Heart right ventricle (tissue), 16 donors: ENCODE data around the gene CATSPERZ. TPM values are rescaled to one million over a fixed set of nuclear protein-coding genes. Genes with fewer than 3 reads are reported as not detected.

Source experiments
- ATAC-seq, 8 donors: fragments of 200-7000 bp; cut with Tn5 transposase; one replicate each; pipeline ENCODE4 v1.9.1; 2020; ENCODE audit warnings: mild to moderate bottlenecking in 8 of 8, moderate library complexity in 8 of 8, moderate number of reproducible peaks in 1 of 8
- DNase-seq, 2 donors: peaks; one replicate each; pipeline ENCODE4 v3.0.0-alpha.2; 2020
- H3K27ac ChIP-seq, 10 donors: fragments of 200-600 bp; sonication (generic) in 2 of 10; one replicate each; pipeline versions ENCODE4 v1.5.0 to v1.8.0; 2020 to 2022; ENCODE audit warnings: mild to moderate bottlenecking in 3 of 10
- H3K27me3 ChIP-seq, 7 donors: fragments of 200-600 bp; one replicate each; pipeline ENCODE4 v1.8.0; 2021 to 2022; ENCODE audit warnings: mild to moderate bottlenecking in 2 of 7
- H3K36me3 ChIP-seq, 9 donors: fragments of 200-600 bp; sonication (generic) in 1 of 9; one replicate each; pipeline versions ENCODE4 v1.5.0 to v1.8.0; 2020 to 2022; ENCODE audit warnings: mild to moderate bottlenecking in 2 of 9
- H3K4me1 ChIP-seq, 9 donors: fragments of 200-600 bp; sonication (generic) in 1 of 9; one replicate each; pipeline versions ENCODE4 v1.5.0 to v1.8.0; 2020 to 2022; ENCODE audit warnings: mild to moderate bottlenecking in 4 of 9
- H3K4me3 ChIP-seq, 10 donors: fragments of 200-600 bp; sonication (generic) in 2 of 10; one replicate each; pipeline versions ENCODE4 v1.5.0 to v1.8.0; 2020 to 2022; ENCODE audit warnings: mild to moderate bottlenecking in 7 of 10, moderate library complexity in 2 of 10
- H3K9me3 ChIP-seq, 11 donors: fragments of 200-600 bp in 10 of 11; sonication (generic) in 2 of 11; one replicate each; pipeline versions ENCODE4 v1.5.0 to v1.8.0; 2013 to 2022; ENCODE audit warnings: mild to moderate bottlenecking in 2 of 11, control low read depth in 1 of 11, moderate library complexity in 1 of 11
- CTCF ChIP-seq, 9 donors: fragments of 200-600 bp; sonication (generic) in 2 of 9; IDR thresholded peaks; one replicate each; pipeline versions ENCODE4 v1.5.0 to v1.8.0; 2021 to 2022; ENCODE audit warnings: antibody characterized with exemption in 9 of 9, mild to moderate bottlenecking in 5 of 9, moderate library complexity in 1 of 9
- WGBS, 2 donors: extraction: QIAGEN DNeasy Blood & Tissue Kit; methylation state at CpG; one replicate each; pipeline ENCODE4 v1.1.7; 2013; ENCODE audit warnings: inconsistent platforms in 1 of 2; 5-methylcytosine and 5-hydroxymethylcytosine counted together
- intact Hi-C, 10 donors: fragments of 100-400 bp; cut with DNase I; formaldehyde crosslinking; loops; one replicate each; pipeline versions ENCODE4 v1.11.1 to v1.14.2; 2022
- polyA plus RNA-seq, 2 donors: library from polyadenylated mRNA; stranded (reverse); fragments of 200-250 nt; gene quantifications; one replicate each; pipeline ENCODE4 v1.2.3, GENCODE V29; 2013
- total RNA-seq, 10 donors: library from RNA; stranded (reverse); fragmentation: NEBNext Ultra II Directional in 3 of 10; extraction: Animal tissue kit (Norgen Biotek cat#: 25700) in 3 of 10; gene quantifications; one replicate each; pipeline versions ENCODE4 v1.2.1 to v1.2.4, GENCODE V29; 2021 to 2023
- donor health status: Arrhythmogenic right ventricular cardiomyopathy.
- donor health status: ischemic (EF 13 %, LVEDD 7.1; RV severe dilation, severe dysfunction).
- donor health status: healthy with polysubstance abuse.
- donor health status: DM: no; HTN: yes; CAD: no.
- donor health status: DM: no; HTN: no; CAD: no.
- donor health status: ischemic (EF 25% LVEDD 6.9; RV normal size, moderate dysfunction).
- donor health status: ischemic (EF 25% LVEDD 5.7; RV mildly dilated, moderate dysfunction).
- donor health status: healthy.
- donor health status: DM: yes; HTN: yes; CAD: no.
- donor health status: Ischemic cardiomyopathy.
- donor health status: ischemic (EF 35%, LVEDD 5.7; RV mildly dilated, moderate dysfunction).
- donor health status: nonischemic (EF 11% LVEDD 7.7; RV severe dilation, severe dysfunction).
- donor health status: DM: yes; HTN: yes; CAD: no.
- donor health status: PGD.
- donor health status: ischemic (EF 29% LVEDD 5.4; RV normal size, mild dysfunction).
- donor health status: nonischemic (EF 23%, LVEDD 6.1; RV moderate dilation, normal function).

CATSPERZ gene
- total and polyA plus RNA-seq, 12 donors = 0.10 TPM; not detected in 11

- H3K36me3 ChIP-seq = peaks cover 0 to 68% (median 23%) of the 10 kb centered on the region in 9 donors
- H3K9me3 ChIP-seq = no peaks in the 10 kb centered on the region
- DNase-seq = peak in 1 of 2 donors; percentile 15
- WGBS, 2 donors = 94 to 96% methylated on average over 35 of the region's 35 CpGs
- intact Hi-C loops = loop anchor here in 3 of 10 donors (2.0 kb wide), 2 partner anchors 13 to 15 kb away; partner anchors contain the start of gene PLCB3 (in 1 of the 3)
- no peak overlapping the region for H3K4me3 ChIP-seq
- peaks cover 18 to 33% (median 24%) of the 10 kb centered on the region in 9 donors for H3K4me1 ChIP-seq
- no peak overlapping the region for H3K27ac ChIP-seq
- TF ChIP-seq CTCF (IDR thresholded peaks at IDR 0.05) = no peak
- ATAC-seq = no peak
- no peaks in the 10 kb centered on the region for H3K27me3 ChIP-seq
These were observed 34.7 kb upstream of the CATSPERZ start for GRCh38 chr11:64265176-64266160.

- no peak for TF ChIP-seq CTCF (IDR thresholded peaks at IDR 0.05)
- peak in 1 of 2 donors; percentile 9 for DNase-seq
- intact Hi-C loops = loop anchor here in 3 of 10 donors (2.0 kb wide), 2 partner anchors 14 to 16 kb away; partner anchors contain the start of gene PLCB3 (in 1 of the 3)
- peak overlapping the region in 3 of 10 donors; percentile 95 to 99 (median 99) for H3K27ac ChIP-seq
- no peaks in the 10 kb centered on the region for H3K27me3 ChIP-seq
- peaks cover 18 to 33% (median 24%) of the 10 kb centered on the region in 9 donors for H3K4me1 ChIP-seq
- 91 to 92% methylated on average over 15 of the region's 15 CpGs for WGBS, 2 donors
- no peak for ATAC-seq
- H3K36me3 ChIP-seq = peaks cover 0 to 59% (median 23%) of the 10 kb centered on the region in 9 donors
- H3K9me3 ChIP-seq = no peaks in the 10 kb centered on the region
- no peak overlapping the region for H3K4me3 ChIP-seq
These were observed 33.8 kb upstream of the CATSPERZ start for GRCh38 chr11:64266339-64266738.

GRCh38 chr11:64267207-64267945, 32.8 kb upstream of the CATSPERZ start:
- 76 to 84% methylated on average over 27 of the region's 27 CpGs for WGBS, 2 donors
- intact Hi-C loops = loop anchor here in 3 of 10 donors (2.0 kb wide), 2 partner anchors 15 to 17 kb away; partner anchors contain the start of gene PLCB3 (in 1 of the 3)
- Histone ChIP-seq H3K36me3 (peaks cover 0 to 50% (median 16%) of the 10 kb centered on the region in 9 donors), H3K4me1 (peaks cover 18 to 43% (median 34%) of the 10 kb centered on the region in 9 donors), H3K4me3 (peak overlapping the region in 3 of 10 donors; percentile 73 to 84 (median 83)), H3K27ac (peak overlapping the region; percentile 58 to 100 (median 98)), H3K27me3 (no peaks in the 10 kb centered on the region), H3K9me3 (no peaks in the 10 kb centered on the region)
- ATAC-seq (no peak), DNase-seq (peak; percentile 31 to 51)
- no peak for TF ChIP-seq CTCF (IDR thresholded peaks at IDR 0.05)
